ENCODE measurements around the gene ANO10. TPM values are rescaled to one million over a fixed set of nuclear protein-coding genes. Genes with fewer than 3 reads are reported as not detected.
"Not testable (repeated sequence)": the region's sequence is repeated elsewhere in the genome, so short reads cannot be mapped to it uniquely, and the experiment has no call there.

Gene ANO10
- total and polyA plus RNA-seq, 9 donors, result 12.5 to 20.0 (median 15.5) TPM

- H3K27me3 ChIP-seq (ENCODE audit: control insufficient read depth, insufficient read depth, low read length), result no peaks in the 10 kb centered on the region
- no peak overlapping the region for H3K4me3 ChIP-seq (ENCODE audit: low read length)
- H3K9me3 ChIP-seq (replicated peaks; ENCODE audit: control insufficient read depth, low read depth, low read length), result no peaks in the 10 kb centered on the region
- DNase-seq, result no peak
- no peak overlapping the region for H3K27ac ChIP-seq (ENCODE audit: low read length)
- no peaks in the 10 kb centered on the region for H3K4me1 ChIP-seq (ENCODE audit: control insufficient read depth, insufficient read depth, low read length)
- no peaks in the 10 kb centered on the region for H3K36me3 ChIP-seq (ENCODE audit: control insufficient read depth, insufficient read depth, low read length)
Measured at GRCh38 chr3:43612419-43612818, 9.4 kb downstream of the ANO10 start.

- no peak for DNase-seq
- no CpG with 5 or more reads among the region's 1 CpG for WGBS (ENCODE audit: insufficient coverage)
- no peaks in the 10 kb centered on the region for H3K4me1 ChIP-seq (ENCODE audit: control insufficient read depth, insufficient read depth, low read length)
- no peaks in the 10 kb centered on the region for H3K27me3 ChIP-seq (ENCODE audit: control insufficient read depth, insufficient read depth, low read length)
- no peak overlapping the region for H3K27ac ChIP-seq (ENCODE audit: low read length)
- H3K36me3 ChIP-seq (ENCODE audit: control insufficient read depth, insufficient read depth, low read length), result no peaks in the 10 kb centered on the region
- H3K9me3 ChIP-seq (replicated peaks; ENCODE audit: control insufficient read depth, low read depth, low read length), result no peaks in the 10 kb centered on the region
- no peak overlapping the region for H3K4me3 ChIP-seq (ENCODE audit: low read length)
Measured at GRCh38 chr3:43609406-43609805, 12.4 kb downstream of the ANO10 start.

GRCh38 chr3:43608751-43609150, 13.1 kb downstream of the ANO10 start:
- H3K36me3 ChIP-seq (ENCODE audit: control insufficient read depth, insufficient read depth, low read length), result peaks cover 1% of the 10 kb centered on the region

GRCh38 chr3:43606284-43606683, 15.5 kb downstream of the ANO10 start:
- WGBS (ENCODE audit: insufficient coverage), result 71% methylated on average over 1 of the region's 2 CpGs

More at GRCh38 chr3:43608751-43609150, 13.1 kb downstream of the ANO10 start:
- H3K27me3 ChIP-seq (ENCODE audit: control insufficient read depth, insufficient read depth, low read length), result no peaks in the 10 kb centered on the region
- no peak overlapping the region for H3K27ac ChIP-seq (ENCODE audit: low read length)
- no peak for DNase-seq
- no CpG with 5 or more reads among the region's 1 CpG for WGBS (ENCODE audit: insufficient coverage)
- H3K4me1 ChIP-seq (ENCODE audit: control insufficient read depth, insufficient read depth, low read length), result no peaks in the 10 kb centered on the region
- H3K4me3 ChIP-seq (ENCODE audit: low read length), result no peak overlapping the region
- H3K9me3 ChIP-seq (replicated peaks; ENCODE audit: control insufficient read depth, low read depth, low read length), result no peaks in the 10 kb centered on the region

GRCh38 chr3:43599959-43600358, 21.9 kb downstream of the ANO10 start:
- DNase-seq; H3K36me3 ChIP-seq (ENCODE audit: control insufficient read depth, insufficient read depth, low read length); H3K4me3 ChIP-seq (ENCODE audit: low read length); H3K4me1 ChIP-seq (ENCODE audit: control insufficient read depth, insufficient read depth, low read length); H3K27ac ChIP-seq (ENCODE audit: low read length); H3K9me3 ChIP-seq (replicated peaks; ENCODE audit: control insufficient read depth, low read depth, low read length); H3K27me3 ChIP-seq (ENCODE audit: control insufficient read depth, insufficient read depth, low read length): not testable (repeated sequence)
- no CpG with 5 or more reads among the region's 2 CpGs for WGBS (ENCODE audit: insufficient coverage)

More at GRCh38 chr3:43606284-43606683, 15.5 kb downstream of the ANO10 start:
- no peak for DNase-seq
- Histone ChIP-seq H3K4me3 (ENCODE audit: low read length) (no peak overlapping the region), H3K9me3 (replicated peaks; ENCODE audit: control insufficient read depth, low read depth, low read length) (no peaks in the 10 kb centered on the region), H3K36me3 (ENCODE audit: control insufficient read depth, insufficient read depth, low read length) (peaks cover 4% of the 10 kb centered on the region), H3K27ac (ENCODE audit: low read length) (no peak overlapping the region), H3K4me1 (ENCODE audit: control insufficient read depth, insufficient read depth, low read length) (no peaks in the 10 kb centered on the region), H3K27me3 (ENCODE audit: control insufficient read depth, insufficient read depth, low read length) (no peaks in the 10 kb centered on the region)

- DNase-seq, result no peak
- Histone ChIP-seq H3K27ac (ENCODE audit: low read length) (no peak overlapping the region), H3K27me3 (ENCODE audit: control insufficient read depth, insufficient read depth, low read length) (no peaks in the 10 kb centered on the region), H3K36me3 (ENCODE audit: control insufficient read depth, insufficient read depth, low read length) (no peaks in the 10 kb centered on the region), H3K4me1 (ENCODE audit: control insufficient read depth, insufficient read depth, low read length) (no peaks in the 10 kb centered on the region), H3K4me3 (ENCODE audit: low read length) (no peak overlapping the region), H3K9me3 (replicated peaks; ENCODE audit: control insufficient read depth, low read depth, low read length) (no peaks in the 10 kb centered on the region)
Measured at GRCh38 chr3:43597961-43598360, 23.9 kb downstream of the ANO10 start.

- not testable (repeated sequence) for DNase-seq; H3K9me3 ChIP-seq (replicated peaks; ENCODE audit: control insufficient read depth, low read depth, low read length); H3K4me1 ChIP-seq (ENCODE audit: control insufficient read depth, insufficient read depth, low read length); H3K27me3 ChIP-seq (ENCODE audit: control insufficient read depth, insufficient read depth, low read length); H3K36me3 ChIP-seq (ENCODE audit: control insufficient read depth, insufficient read depth, low read length); H3K27ac ChIP-seq (ENCODE audit: low read length); H3K4me3 ChIP-seq (ENCODE audit: low read length)
- WGBS (ENCODE audit: insufficient coverage), result no CpG with 5 or more reads among the region's 3 CpGs
Measured at GRCh38 chr3:43596178-43596577, 25.6 kb downstream of the ANO10 start.

GRCh38 chr3:43595280-43595679, 26.5 kb downstream of the ANO10 start:
- H3K4me3 ChIP-seq (ENCODE audit: low read length); H3K4me1 ChIP-seq (ENCODE audit: control insufficient read depth, insufficient read depth, low read length); DNase-seq; H3K9me3 ChIP-seq (replicated peaks; ENCODE audit: control insufficient read depth, low read depth, low read length); H3K36me3 ChIP-seq (ENCODE audit: control insufficient read depth, insufficient read depth, low read length); H3K27ac ChIP-seq (ENCODE audit: low read length); H3K27me3 ChIP-seq (ENCODE audit: control insufficient read depth, insufficient read depth, low read length): not testable (repeated sequence)
- no CpG with 5 or more reads among the region's 3 CpGs for WGBS (ENCODE audit: insufficient coverage)

- H3K36me3 ChIP-seq (ENCODE audit: control insufficient read depth, insufficient read depth, low read length); H3K4me3 ChIP-seq (ENCODE audit: low read length); H3K4me1 ChIP-seq (ENCODE audit: control insufficient read depth, insufficient read depth, low read length); DNase-seq; H3K27ac ChIP-seq (ENCODE audit: low read length); H3K27me3 ChIP-seq (ENCODE audit: control insufficient read depth, insufficient read depth, low read length); H3K9me3 ChIP-seq (replicated peaks; ENCODE audit: control insufficient read depth, low read depth, low read length): not testable (repeated sequence)
- no CpG with 5 or more reads among the region's 4 CpGs for WGBS (ENCODE audit: insufficient coverage)
Measured at GRCh38 chr3:43593588-43593987, 28.2 kb downstream of the ANO10 start.

- WGBS (ENCODE audit: insufficient coverage), result 96% methylated on average over 10 of the region's 10 CpGs
- H3K4me1 ChIP-seq (ENCODE audit: control insufficient read depth, insufficient read depth, low read length); DNase-seq; H3K9me3 ChIP-seq (replicated peaks; ENCODE audit: control insufficient read depth, low read depth, low read length); H3K4me3 ChIP-seq (ENCODE audit: low read length); H3K27me3 ChIP-seq (ENCODE audit: control insufficient read depth, insufficient read depth, low read length); H3K36me3 ChIP-seq (ENCODE audit: control insufficient read depth, insufficient read depth, low read length); H3K27ac ChIP-seq (ENCODE audit: low read length): not testable (repeated sequence)
Measured at GRCh38 chr3:43591866-43592265, 29.9 kb downstream of the ANO10 start.

GRCh38 chr3:43587303-43587702, 34.5 kb downstream of the ANO10 start:
- H3K27ac ChIP-seq (ENCODE audit: low read length), result no peak overlapping the region
- DNase-seq, result no peak
- peaks cover 6% of the 10 kb centered on the region for H3K9me3 ChIP-seq (replicated peaks; ENCODE audit: control insufficient read depth, low read depth, low read length)
- H3K4me3 ChIP-seq (ENCODE audit: low read length), result no peak overlapping the region
- no peaks in the 10 kb centered on the region for H3K4me1 ChIP-seq (ENCODE audit: control insufficient read depth, insufficient read depth, low read length)
- no peaks in the 10 kb centered on the region for H3K27me3 ChIP-seq (ENCODE audit: control insufficient read depth, insufficient read depth, low read length)
- WGBS (ENCODE audit: insufficient coverage), result 80% methylated on average over 2 of the region's 3 CpGs
- peaks cover 9% of the 10 kb centered on the region for H3K36me3 ChIP-seq (ENCODE audit: control insufficient read depth, insufficient read depth, low read length)
